HepG2 (cell line): ENCODE results near the gene ARMH3. TPM values are rescaled to one million over a fixed set of nuclear protein-coding genes. Genes with fewer than 3 reads are reported as not detected.

Experiments used
- ATAC-seq: fragments of 200-7000 bp; cut with Tn5 transposase; 3 replicates; pipeline ENCODE4 v1.9.1; 2020; ENCODE audit warnings: mild to moderate bottlenecking, moderate library complexity
- BruUV-seq: library from RNA; stranded (reverse); fragments of 400-500 nt; replicated peaks from 2 replicates; lab custom pipeline; 2021; lab: Mats Ljungman, UMichigan
- CTCF ChIA-PET: fragments of 300-600 bp; formaldehyde crosslinking; extraction: SDS; loops from one replicate; lab custom pipeline; 2021; ENCODE audit warnings: low total read pairs, inconsistent platforms, low intra/inter-chr PET ratio; lab: Yijun Ruan, JAX
- POLR2A ChIA-PET: fragments of 350-600 bp; sonication (Branson Sonifier 250); formaldehyde crosslinking; loops from one replicate; lab custom pipeline; 2020; ENCODE audit warnings: antibody characterized with exemption, inconsistent platforms; lab: Yijun Ruan, JAX
- DNase-seq: peaks from one replicate; pipeline ENCODE4 v3.0.0-alpha.2; 2015; ENCODE audit warnings: low spot score
- FAIRE-seq: peaks from 3 replicates; lab custom pipeline; 2011; peaks lifted over from hg19 to GRCh38; lab: Jason Lieb, UNC
- H2AFZ ChIP-seq: one replicate; pipeline ENCODE4 v1.6.1; 2011; ENCODE audit warnings: low read length, inconsistent platforms
- H3K27ac ChIP-seq: fragments of 300-600 bp; 3 replicates; pipeline ENCODE4 v1.8.0; 2011; ENCODE audit warnings: mixed run types, mild to moderate bottlenecking, mixed read lengths, low read length, inconsistent platforms; ENCODE audit not compliant: insufficient read depth; ENCODE audit errors: extremely low read length
- H3K27me3 ChIP-seq, 2 experiments: fragments of 200-600 bp in 1 of 2; 2 replicates in 1 of 2; 3 replicates in 1 of 2; pipeline versions ENCODE4 v1.6.0 to v1.8.0; 2011; ENCODE audit warnings: low read length in 2 of 2, mild to moderate bottlenecking in 2 of 2, moderate library complexity in 2 of 2, inconsistent platforms in 1 of 2; ENCODE audit not compliant: insufficient read depth in 2 of 2, control insufficient read depth in 1 of 2
- H3K36me3 ChIP-seq, 2 experiments: fragments of 200-600 bp in 1 of 2; replicated peaks in 1 of 2; 2 replicates in 1 of 2; 3 replicates in 1 of 2; pipeline versions ENCODE4 v1.5.1 to v1.8.0; 2011; ENCODE audit warnings: low read length in 2 of 2, inconsistent platforms in 1 of 2; ENCODE audit not compliant: insufficient read depth in 2 of 2, control insufficient read depth in 1 of 2
- H3K4me1 ChIP-seq: 2 replicates; pipeline ENCODE4 v1.5.1; 2012; ENCODE audit warnings: low read length, inconsistent platforms; ENCODE audit not compliant: insufficient read depth
- H3K4me2 ChIP-seq: 2 replicates; pipeline ENCODE4 v1.6.0; 2011; ENCODE audit warnings: low read depth, low read length, inconsistent platforms
- H3K4me3 ChIP-seq, 3 experiments: fragments of 200-600 bp in 1 of 3; sonication (generic), shearing (Covaris generic) in 1 of 3; replicated peaks in 1 of 3; 2 replicates each; pipeline ENCODE4 v1.5.1; 2011 to 2016; ENCODE audit warnings: low read length in 3 of 3, inconsistent platforms in 2 of 3, low read depth in 2 of 3, mild to moderate bottlenecking in 2 of 3, control low read depth in 1 of 3, mixed read lengths in 1 of 3; ENCODE audit not compliant: insufficient read depth in 1 of 3
- H3K79me2 ChIP-seq: one replicate; pipeline ENCODE4 v1.6.1; 2011; ENCODE audit warnings: low read length, inconsistent platforms; ENCODE audit not compliant: insufficient read depth
- H3K9ac ChIP-seq: 2 replicates; pipeline ENCODE4 v1.6.0; 2011; ENCODE audit warnings: mild to moderate bottlenecking, low read depth, low read length, inconsistent platforms; ENCODE audit not compliant: insufficient read depth
- H3K9me3 ChIP-seq: 2 replicates; pipeline ENCODE4 v1.5.1; 2012; ENCODE audit warnings: mild to moderate bottlenecking, low read length
- H4K20me1 ChIP-seq: 2 replicates; pipeline ENCODE4 v1.6.0; 2011; ENCODE audit warnings: inconsistent platforms, mild to moderate bottlenecking, low read length, moderate library complexity; ENCODE audit not compliant: insufficient read depth
- HNRNPK ChIP-seq: fragments of 200-400 bp; formaldehyde crosslinking; IDR thresholded peaks from 2 replicates; pipeline ENCODE4 v1.6.1; 2018; ENCODE audit warnings: low read length, low read depth, moderate library complexity, mild to moderate bottlenecking; ENCODE audit not compliant: poor library complexity, severe bottlenecking
- KLF11 ChIP-seq: IDR thresholded peaks from 2 replicates; pipeline ENCODE4 v1.6.1; 2016; ENCODE audit warnings: missing compliant biosample characterization
- ZNF12 ChIP-seq: sonication (generic); formaldehyde crosslinking; IDR thresholded peaks from 2 replicates; pipeline ENCODE4 v1.5.0; 2020; ENCODE audit warnings: missing genetic modification reagents
- ZNF317 ChIP-seq: sonication (generic); formaldehyde crosslinking; IDR thresholded peaks from 2 replicates; pipeline ENCODE4 v1.5.0; 2020; ENCODE audit warnings: mild to moderate bottlenecking, missing genetic modification reagents
- ZNF331 ChIP-seq: sonication (generic); formaldehyde crosslinking; IDR thresholded peaks from 2 replicates; pipeline ENCODE4 v1.4.0; 2020; ENCODE audit warnings: missing genetic modification reagents
- ZNF691 ChIP-seq: sonication (generic); formaldehyde crosslinking; IDR thresholded peaks from 2 replicates; pipeline ENCODE4 v1.4.0; 2020; ENCODE audit warnings: missing genetic modification reagents, low read depth, mild to moderate bottlenecking, borderline replicate concordance
- ZNF781 ChIP-seq: sonication (generic); formaldehyde crosslinking; IDR thresholded peaks from 2 replicates; pipeline ENCODE4 v1.5.1; 2020; ENCODE audit warnings: borderline replicate concordance, mild to moderate bottlenecking, missing genetic modification reagents; ENCODE audit errors: not compliant biosample characterization
- WGBS: methylation state at CpG from one replicate; pipeline ENCODE4 v1.1.6; 2017; ENCODE audit warnings: low lambda C conversion rate; 5-methylcytosine and 5-hydroxymethylcytosine counted together
- in situ Hi-C: cut with HindIII; loops from 2 replicates; pipeline ENCODE4 v1.10.0; 2017; ENCODE audit warnings: low pct_unique_long_range_greater_than_20kb; ENCODE audit not compliant: extremely low pct_ligation_motif_present
- intact Hi-C: fragments of 100-400 bp; cut with micrococcal nuclease; formaldehyde crosslinking; loops from one replicate; pipeline ENCODE4 v1.10.0; 2022; ENCODE audit not compliant: unreplicated experiment
- polyA plus RNA-seq, 8 experiments: library from polyadenylated mRNA; depleted of rRNA in 3 of 8; stranded (reverse) in 7 of 8; unstranded in 1 of 8; fragments of >200 nt; fragmentation: Illumina TruSeq in 4 of 8; extraction: Trizol in 4 of 8; gene quantifications; 2 replicates each; pipeline versions ENCODE4 v1.2.1 to v1.2.3, GENCODE V29; 2011 to 2016; ENCODE audit warnings: low read depth in 4 of 8, missing spikeins in 1 of 8, mixed read lengths in 1 of 8; ENCODE audit not compliant: insufficient read depth in 1 of 8
- total RNA-seq, 5 experiments: library from RNA; depleted of rRNA; stranded (reverse); fragments of >200 nt; fragmentation: Illumina TruSeq; extraction: Trizol; gene quantifications; 2 replicates each; pipeline ENCODE4 v1.2.3, GENCODE V29; 2016; ENCODE audit warnings: low read depth in 1 of 5
- TF ChIP-seq, protein P1 (sequence below): sonication (generic); formaldehyde crosslinking; IDR thresholded peaks from 2 replicates; pipeline ENCODE4 v1.5.0; 2020; ENCODE audit warnings: mild to moderate bottlenecking, missing genetic modification reagents, borderline replicate concordance
- TF ChIP-seq, protein P2 (sequence below): sonication (generic); formaldehyde crosslinking; IDR thresholded peaks from 2 replicates; pipeline ENCODE4 v1.4.0; 2020; ENCODE audit warnings: mild to moderate bottlenecking, missing genetic modification reagents

The ARMH3 gene
- total and polyA plus RNA-seq, 2 of the 13 experiments (the other 11 are each of a cell fraction or from before 2014, with no cell fraction given) = 8.4 to 16.9 TPM

DNA sequence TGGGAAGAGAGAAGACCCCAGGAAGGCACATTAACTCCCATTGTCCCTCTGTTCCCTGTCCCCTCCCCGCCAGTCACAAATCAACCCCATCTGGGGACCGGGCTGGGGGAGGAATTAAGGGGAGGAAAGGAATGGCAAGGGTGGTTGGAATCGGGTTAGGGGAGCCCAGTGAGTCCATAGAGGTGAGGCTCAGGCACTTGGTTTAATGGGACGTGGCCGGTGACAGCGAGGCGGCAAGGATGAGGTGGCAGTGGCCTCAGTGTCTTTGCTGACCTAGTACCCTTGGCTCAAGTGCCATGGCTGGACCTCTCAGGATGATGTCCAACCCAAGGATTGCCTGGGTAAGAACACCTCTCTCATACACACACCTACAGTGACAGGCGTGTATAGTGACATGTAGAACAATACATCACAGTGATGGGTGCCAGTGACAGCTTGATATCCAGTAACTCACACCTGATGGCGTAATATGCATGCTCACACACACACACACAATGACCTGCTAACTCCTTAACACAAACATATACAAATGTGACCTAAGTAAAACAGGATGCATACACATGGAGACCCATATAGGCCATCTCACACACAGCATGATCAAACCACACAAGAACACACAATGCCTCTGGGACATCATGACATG lies 224.7 kb downstream of the ARMH3 start:
- CTCF ChIA-PET = no interaction called here
- H2AFZ ChIP-seq = no peak overlapping the region
- TF ChIP-seq ZNF691 = no peak
- TF ChIP-seq, protein P1, sequence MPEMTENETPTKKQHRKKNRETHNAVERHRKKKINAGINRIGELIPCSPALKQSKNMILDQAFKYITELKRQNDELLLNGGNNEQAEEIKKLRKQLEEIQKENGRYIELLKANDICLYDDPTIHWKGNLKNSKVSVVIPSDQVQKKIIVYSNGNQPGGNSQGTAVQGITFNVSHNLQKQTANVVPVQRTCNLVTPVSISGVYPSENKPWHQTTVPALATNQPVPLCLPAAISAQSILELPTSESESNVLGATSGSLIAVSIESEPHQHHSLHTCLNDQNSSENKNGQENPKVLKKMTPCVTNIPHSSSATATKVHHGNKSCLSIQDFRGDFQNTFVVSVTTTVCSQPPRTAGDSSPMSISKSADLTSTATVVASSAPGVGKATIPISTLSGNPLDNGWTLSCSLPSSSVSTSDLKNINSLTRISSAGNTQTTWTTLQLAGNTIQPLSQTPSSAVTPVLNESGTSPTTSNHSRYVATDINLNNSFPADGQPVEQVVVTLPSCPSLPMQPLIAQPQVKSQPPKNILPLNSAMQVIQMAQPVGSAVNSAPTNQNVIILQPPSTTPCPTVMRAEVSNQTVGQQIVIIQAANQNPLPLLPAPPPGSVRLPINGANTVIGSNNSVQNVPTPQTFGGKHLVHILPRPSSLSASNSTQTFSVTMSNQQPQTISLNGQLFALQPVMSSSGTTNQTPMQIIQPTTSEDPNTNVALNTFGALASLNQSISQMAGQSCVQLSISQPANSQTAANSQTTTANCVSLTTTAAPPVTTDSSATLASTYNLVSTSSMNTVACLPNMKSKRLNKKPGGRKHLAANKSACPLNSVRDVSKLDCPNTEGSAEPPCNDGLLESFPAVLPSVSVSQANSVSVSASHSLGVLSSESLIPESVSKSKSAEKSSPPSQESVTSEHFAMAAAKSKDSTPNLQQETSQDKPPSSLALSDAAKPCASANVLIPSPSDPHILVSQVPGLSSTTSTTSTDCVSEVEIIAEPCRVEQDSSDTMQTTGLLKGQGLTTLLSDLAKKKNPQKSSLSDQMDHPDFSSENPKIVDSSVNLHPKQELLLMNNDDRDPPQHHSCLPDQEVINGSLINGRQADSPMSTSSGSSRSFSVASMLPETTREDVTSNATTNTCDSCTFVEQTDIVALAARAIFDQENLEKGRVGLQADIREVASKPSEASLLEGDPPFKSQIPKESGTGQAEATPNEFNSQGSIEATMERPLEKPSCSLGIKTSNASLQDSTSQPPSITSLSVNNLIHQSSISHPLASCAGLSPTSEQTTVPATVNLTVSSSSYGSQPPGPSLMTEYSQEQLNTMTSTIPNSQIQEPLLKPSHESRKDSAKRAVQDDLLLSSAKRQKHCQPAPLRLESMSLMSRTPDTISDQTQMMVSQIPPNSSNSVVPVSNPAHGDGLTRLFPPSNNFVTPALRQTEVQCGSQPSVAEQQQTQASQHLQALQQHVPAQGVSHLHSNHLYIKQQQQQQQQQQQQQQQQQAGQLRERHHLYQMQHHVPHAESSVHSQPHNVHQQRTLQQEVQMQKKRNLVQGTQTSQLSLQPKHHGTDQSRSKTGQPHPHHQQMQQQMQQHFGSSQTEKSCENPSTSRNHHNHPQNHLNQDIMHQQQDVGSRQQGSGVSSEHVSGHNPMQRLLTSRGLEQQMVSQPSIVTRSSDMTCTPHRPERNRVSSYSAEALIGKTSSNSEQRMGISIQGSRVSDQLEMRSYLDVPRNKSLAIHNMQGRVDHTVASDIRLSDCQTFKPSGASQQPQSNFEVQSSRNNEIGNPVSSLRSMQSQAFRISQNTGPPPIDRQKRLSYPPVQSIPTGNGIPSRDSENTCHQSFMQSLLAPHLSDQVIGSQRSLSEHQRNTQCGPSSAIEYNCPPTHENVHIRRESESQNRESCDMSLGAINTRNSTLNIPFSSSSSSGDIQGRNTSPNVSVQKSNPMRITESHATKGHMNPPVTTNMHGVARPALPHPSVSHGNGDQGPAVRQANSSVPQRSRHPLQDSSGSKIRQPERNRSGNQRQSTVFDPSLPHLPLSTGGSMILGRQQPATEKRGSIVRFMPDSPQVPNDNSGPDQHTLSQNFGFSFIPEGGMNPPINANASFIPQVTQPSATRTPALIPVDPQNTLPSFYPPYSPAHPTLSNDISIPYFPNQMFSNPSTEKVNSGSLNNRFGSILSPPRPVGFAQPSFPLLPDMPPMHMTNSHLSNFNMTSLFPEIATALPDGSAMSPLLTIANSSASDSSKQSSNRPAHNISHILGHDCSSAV (CRISPR knock-in tag) = no peak
- TF ChIP-seq ZNF781 (CRISPR knock-in tag) = no peak
- no peak for TF ChIP-seq ZNF12 (CRISPR knock-in tag)
- no peak for TF ChIP-seq KLF11
- TF ChIP-seq, protein P2, sequence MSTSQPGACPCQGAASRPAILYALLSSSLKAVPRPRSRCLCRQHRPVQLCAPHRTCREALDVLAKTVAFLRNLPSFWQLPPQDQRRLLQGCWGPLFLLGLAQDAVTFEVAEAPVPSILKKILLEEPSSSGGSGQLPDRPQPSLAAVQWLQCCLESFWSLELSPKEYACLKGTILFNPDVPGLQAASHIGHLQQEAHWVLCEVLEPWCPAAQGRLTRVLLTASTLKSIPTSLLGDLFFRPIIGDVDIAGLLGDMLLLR (CRISPR knock-in tag) = no peak
- TF ChIP-seq ZNF331 = no peak
- no peak for TF ChIP-seq ZNF317 (CRISPR knock-in tag)
- no peak for TF ChIP-seq HNRNPK

More for the DNA sequence above, 224.7 kb downstream of the ARMH3 start:
- Histone ChIP-seq H3K4me2 (no peak overlapping the region), H3K9ac (no peak overlapping the region), H3K4me1 (no peaks in the 10 kb centered on the region), H3K4me3 (no peak overlapping the region), H3K9me3 (no peaks in the 10 kb centered on the region), H3K27ac (no peak overlapping the region), H3K36me3 (0 out of 5 replicates have a peak, but pooled peaks cover 0 to 4% of the 10 kb centered on the region in 2 experiments), H3K27me3 (no peaks in the 10 kb centered on the region), H4K20me1 (no peaks in the 10 kb centered on the region), H3K79me2 (no peaks in the 10 kb centered on the region)
- in situ Hi-C loops (no loop called here), intact Hi-C loops (no loop called here)
- DNase-seq (no peak), FAIRE-seq (no peak), ATAC-seq (no peak)
- WGBS = 95% methylated on average over 9 of the region's 9 CpGs
- no TSS peak for BruUV-seq
- POLR2A ChIA-PET = no interaction called here
